ENCODE measurements around the gene RTTN. TPM values are rescaled to one million over a fixed set of nuclear protein-coding genes. Genes with fewer than 3 reads are reported as not detected.

RTTN gene
- total and polyA plus RNA-seq, 10 of the 15 experiments (the other 5 are each of a cell fraction or from before 2014, with no cell fraction given), result 9.4 to 36.6 (median 15.7) TPM

DNA sequence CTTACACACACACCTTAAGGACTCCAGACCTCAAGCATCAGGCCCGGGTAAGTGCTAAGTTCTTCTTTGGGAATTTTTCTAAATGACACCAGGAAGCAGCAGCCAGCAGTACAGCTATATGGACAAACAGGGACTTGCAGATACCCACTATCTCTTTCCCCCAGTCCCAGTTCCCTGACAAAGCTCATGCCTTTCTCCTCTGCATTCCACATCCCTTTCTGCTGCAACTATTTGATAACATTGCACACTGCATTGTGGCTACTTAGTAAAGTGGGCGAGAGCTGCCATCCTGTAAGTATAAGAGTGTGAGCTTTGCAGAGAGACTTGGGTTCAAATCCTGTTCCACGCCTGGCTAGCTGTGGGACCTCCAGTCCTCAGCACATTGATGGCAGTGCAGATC lies 243.8 kb downstream of the RTTN start:
- H4K20me1 ChIP-seq (ENCODE audit: control insufficient read depth, insufficient read depth), result no peaks in the 10 kb centered on the region
- no peak overlapping the region for H3K9ac ChIP-seq (ENCODE audit: control insufficient read depth, insufficient read depth, low read length)

GRCh38 chr18:69958422-69958821 lies 247.1 kb downstream of the RTTN start:
- peak overlapping the region; percentile 70; the same call in 1 of the 2 replicates for H3K27ac ChIP-seq (ENCODE audit: control insufficient read depth, insufficient read depth)
- H3K36me3 ChIP-seq (ENCODE audit: control insufficient read depth in 2 of 2, insufficient read depth in 2 of 2, low read length in 1 of 2), result no peaks in the 10 kb centered on the region
- intact Hi-C loops (cut with micrococcal nuclease; ENCODE audit: unreplicated experiment), result loop anchor here (2.0 kb wide), 2 partner anchors 20 to 62 kb away; no protein-coding TSS in a partner anchor
- no peaks in the 10 kb centered on the region for H4K20me1 ChIP-seq (ENCODE audit: control insufficient read depth, insufficient read depth)
- CTCF ChIA-PET, result interaction anchor here (0.7 to 2.3 kb wide), 7 partner anchors 23 to 336 kb away, joined by 3 to 12 read pairs (median 4); no protein-coding TSS in a partner anchor
- no TSS peak for BruUV-seq (replicated peaks)
- no peaks in the 10 kb centered on the region for H3K79me2 ChIP-seq (ENCODE audit: control insufficient read depth, insufficient read depth, low read length)
- no peaks in the 10 kb centered on the region; the same call in 2 of the 3 replicates for H3K9me3 ChIP-seq (replicated peaks; ENCODE audit: control insufficient read depth, insufficient read depth, low read length)
- H3K27me3 ChIP-seq (replicated peaks in 1 of 2; ENCODE audit: control insufficient read depth in 2 of 2, insufficient read depth in 2 of 2, low read length in 1 of 2), result no peaks in the 10 kb centered on the region
- in situ Hi-C loops (cut with MboI), result no loop called here
- H2AFZ ChIP-seq (ENCODE audit: control insufficient read depth, low read depth, low read length), result no peak overlapping the region
- ATAC-seq (peak; percentile 62), DNase-seq (ENCODE audit: low read depth, low spot score) (no peak), FAIRE-seq (no peak)
- H3K4me1 ChIP-seq (ENCODE audit: control insufficient read depth, insufficient read depth, low read length), result peaks cover 36% of the 10 kb centered on the region
- 0 out of 2 replicates have a peak overlapping the region, but pooled peaks have one; percentile 49 for H3K4me2 ChIP-seq (ENCODE audit: control insufficient read depth, insufficient read depth)
- POLR2A ChIA-PET, result no interaction called here
- no peak overlapping the region for H3K9ac ChIP-seq (ENCODE audit: control insufficient read depth, insufficient read depth, low read length)
- RAD21 ChIA-PET (ENCODE audit: unreplicated experiment), result interaction anchor here (0.9 to 2.5 kb wide), 10 partner anchors 12 to 112 kb away, joined by 3 to 11 read pairs (median 5); no protein-coding TSS in a partner anchor
- SMC1A ChIA-PET (ENCODE audit: uncharacterized antibody, unreplicated experiment), result interaction anchor here (0.5 to 2.4 kb wide), 19 partner anchors 12 to 186 kb away, joined by 3 to 19 read pairs (median 4); no protein-coding TSS in a partner anchor
- 5% methylated on average over 5 of the region's 5 CpGs for WGBS (ENCODE audit: insufficient coverage, insufficient replicate concordance, low lambda C conversion rate, missing lambda C conversion rate)
- no peak overlapping the region for H3K4me3 ChIP-seq
- 0 out of 2 replicates have a peak, but pooled peaks have one; percentile 18 for TF ChIP-seq ATF7 (IDR thresholded peaks at IDR 0.05; ENCODE audit: low read depth)
- peak; percentile 67; the same call in 1 of the 2 replicates for TF ChIP-seq FOXM1 (IDR thresholded peaks at IDR 0.05; ENCODE audit: low read depth, low read length)
- TF ChIP-seq, protein P1, sequence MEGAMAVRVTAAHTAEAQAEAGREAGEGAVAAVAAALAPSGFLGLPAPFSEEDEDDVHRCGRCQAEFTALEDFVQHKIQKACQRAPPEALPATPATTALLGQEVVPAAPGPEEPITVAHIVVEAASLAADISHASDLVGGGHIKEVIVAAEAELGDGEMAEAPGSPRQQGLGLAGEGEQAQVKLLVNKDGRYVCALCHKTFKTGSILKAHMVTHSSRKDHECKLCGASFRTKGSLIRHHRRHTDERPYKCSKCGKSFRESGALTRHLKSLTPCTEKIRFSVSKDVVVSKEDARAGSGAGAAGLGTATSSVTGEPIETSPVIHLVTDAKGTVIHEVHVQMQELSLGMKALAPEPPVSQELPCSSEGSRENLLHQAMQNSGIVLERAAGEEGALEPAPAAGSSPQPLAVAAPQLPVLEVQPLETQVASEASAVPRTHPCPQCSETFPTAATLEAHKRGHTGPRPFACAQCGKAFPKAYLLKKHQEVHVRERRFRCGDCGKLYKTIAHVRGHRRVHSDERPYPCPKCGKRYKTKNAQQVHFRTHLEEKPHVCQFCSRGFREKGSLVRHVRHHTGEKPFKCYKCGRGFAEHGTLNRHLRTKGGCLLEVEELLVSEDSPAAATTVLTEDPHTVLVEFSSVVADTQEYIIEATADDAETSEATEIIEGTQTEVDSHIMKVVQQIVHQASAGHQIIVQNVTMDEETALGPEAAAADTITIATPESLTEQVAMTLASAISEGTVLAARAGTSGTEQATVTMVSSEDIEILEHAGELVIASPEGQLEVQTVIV (IDR thresholded peaks at IDR 0.05; ENCODE audit: borderline replicate concordance, partially characterized antibody), result no peak
- no peak for TF ChIP-seq HCFC1 (IDR thresholded peaks at IDR 0.05; ENCODE audit: low read length)
- TF ChIP-seq POU2F2 (IDR thresholded peaks at IDR 0.05; ENCODE audit: borderline replicate concordance, low read depth, low read length), result peak; percentile 55; the same call in 1 of the 3 replicates
- peak; percentile 58; the same call in 1 of the 2 replicates for TF ChIP-seq NFIC (IDR thresholded peaks at IDR 0.05; ENCODE audit: low read depth, low read length)
- TF ChIP-seq, protein P2, sequence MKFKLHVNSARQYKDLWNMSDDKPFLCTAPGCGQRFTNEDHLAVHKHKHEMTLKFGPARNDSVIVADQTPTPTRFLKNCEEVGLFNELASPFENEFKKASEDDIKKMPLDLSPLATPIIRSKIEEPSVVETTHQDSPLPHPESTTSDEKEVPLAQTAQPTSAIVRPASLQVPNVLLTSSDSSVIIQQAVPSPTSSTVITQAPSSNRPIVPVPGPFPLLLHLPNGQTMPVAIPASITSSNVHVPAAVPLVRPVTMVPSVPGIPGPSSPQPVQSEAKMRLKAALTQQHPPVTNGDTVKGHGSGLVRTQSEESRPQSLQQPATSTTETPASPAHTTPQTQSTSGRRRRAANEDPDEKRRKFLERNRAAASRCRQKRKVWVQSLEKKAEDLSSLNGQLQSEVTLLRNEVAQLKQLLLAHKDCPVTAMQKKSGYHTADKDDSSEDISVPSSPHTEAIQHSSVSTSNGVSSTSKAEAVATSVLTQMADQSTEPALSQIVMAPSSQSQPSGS (IDR thresholded peaks at IDR 0.05; ENCODE audit: low read length), result peak; percentile 54
- no peak for TF ChIP-seq ZNF384 (IDR thresholded peaks at IDR 0.05; ENCODE audit: borderline replicate concordance, low read depth, low read length)
- TF ChIP-seq SUPT20H (IDR thresholded peaks at IDR 0.05; ENCODE audit: borderline replicate concordance, control insufficient read depth, low read depth, low read length), result no peak

More for the DNA sequence above, 243.8 kb downstream of the RTTN start:
- FAIRE-seq (no peak), ATAC-seq (no peak), DNase-seq (ENCODE audit: low read depth, low spot score) (no peak)
- no peaks in the 10 kb centered on the region for H3K27me3 ChIP-seq (replicated peaks in 1 of 2; ENCODE audit: control insufficient read depth in 2 of 2, insufficient read depth in 2 of 2, low read length in 1 of 2)
- in situ Hi-C loops (cut with MboI), result no loop called here
- H3K79me2 ChIP-seq (ENCODE audit: control insufficient read depth, insufficient read depth, low read length), result no peaks in the 10 kb centered on the region
- H3K4me3 ChIP-seq, result no peak overlapping the region
- TF ChIP-seq JUND (IDR thresholded peaks at IDR 0.05; ENCODE audit: low read depth, low read length) (no peak), STAT3 (IDR thresholded peaks at IDR 0.05; ENCODE audit: low read depth, low read length) (no peak), CBFB (IDR thresholded peaks at IDR 0.05; ENCODE audit: low read depth) (no peak), NFYB (IDR thresholded peaks at IDR 0.05; ENCODE audit: insufficient read depth, low read depth, low read length) (no peak), EZH2 (IDR thresholded peaks at IDR 0.05; ENCODE audit: borderline replicate concordance, control insufficient read depth, low read depth, low read length) (no peak), NR2C2 (IDR thresholded peaks at IDR 0.05; ENCODE audit: borderline replicate concordance, control insufficient read depth, insufficient read length, low read depth) (no peak)
- H2AFZ ChIP-seq (ENCODE audit: control insufficient read depth, low read depth, low read length), result no peak overlapping the region
- H3K27ac ChIP-seq (ENCODE audit: control insufficient read depth, insufficient read depth), result no peak overlapping the region
- H3K4me1 ChIP-seq (ENCODE audit: control insufficient read depth, insufficient read depth, low read length), result peaks cover 26% of the 10 kb centered on the region
- SMC1A ChIA-PET (ENCODE audit: uncharacterized antibody, unreplicated experiment), result interaction anchor here (0.5 to 1.8 kb wide), 6 partner anchors 11 to 444 kb away, joined by 3 to 4 read pairs (median 3); no protein-coding TSS in a partner anchor
- POLR2A ChIA-PET, result no interaction called here
- CTCF ChIA-PET, result interaction anchor here (0.8 to 1.1 kb wide), 3 partner anchors 19 to 28 kb away, joined by 3 to 4 read pairs (median 3); no protein-coding TSS in a partner anchor
- no TSS peak for BruUV-seq (replicated peaks)
- no peak overlapping the region for H3K4me2 ChIP-seq (ENCODE audit: control insufficient read depth, insufficient read depth)
- H3K9me3 ChIP-seq (replicated peaks; ENCODE audit: control insufficient read depth, insufficient read depth, low read length), result no peaks in the 10 kb centered on the region; the same call in 2 of the 3 replicates
- WGBS (ENCODE audit: insufficient coverage, insufficient replicate concordance, low lambda C conversion rate, missing lambda C conversion rate), result 95% methylated on average over 3 of the region's 3 CpGs
- RAD21 ChIA-PET (ENCODE audit: unreplicated experiment), result interaction anchor here (1.2 to 1.5 kb wide), 2 partner anchors 19 to 122 kb away, joined by 3 to 4 read pairs; no protein-coding TSS in a partner anchor
- H3K36me3 ChIP-seq (ENCODE audit: control insufficient read depth in 2 of 2, insufficient read depth in 2 of 2, low read length in 1 of 2), result no peaks in the 10 kb centered on the region
- intact Hi-C loops (cut with micrococcal nuclease; ENCODE audit: unreplicated experiment), result loop anchor here (5.0 kb wide), 1 partner anchor 331 kb away; no protein-coding TSS in a partner anchor
